Activated effector memory CD4-positive, alpha-beta T cell treated with Interleukin-2 at 50 U/mL for 16 hours (primary cell): ENCODE measurements around the gene PRDX2.
"Not testable (repeated sequence)": the region's sequence is repeated elsewhere in the genome, so short reads cannot be mapped to it uniquely, and the experiment has no call there.

Experiments used
- DNase-seq: peaks from one replicate; pipeline ENCODE4 v3.0.0-alpha.2; 2020

PRDX2 gene

GRCh38 chr19:12801466-12802266, at the start of gene PRDX2, which contains the start of gene THSD8:
PRDX2 (minus strand) TSS chr19:12801800; CDS start chr19:12801261, 539 bp downstream.
THSD8 (plus strand) TSS chr19:12802069; CDS start chr19:12802072, 3 bp downstream.
- peak; percentile 75 for DNase-seq

GRCh38 chr19:12847159-12848139, 45.8 kb upstream of the PRDX2 start:
- peak; percentile 67 for DNase-seq

- not testable (repeated sequence) for DNase-seq
These were observed 45.0 kb upstream of the PRDX2 start for GRCh38 chr19:12846613-12847012.

- no peak for DNase-seq
These were observed 42.6 kb upstream of the PRDX2 start for GRCh38 chr19:12843999-12844732.

GRCh38 chr19:12843328-12843727, 41.7 kb upstream of the PRDX2 start:
- no peak for DNase-seq

GRCh38 chr19:12842511-12842910, 40.9 kb upstream of the PRDX2 start:
- no peak for DNase-seq

GRCh38 chr19:12841094-12841493, 39.5 kb upstream of the PRDX2 start:
- DNase-seq: no peak

- DNase-seq: no peak
These were observed 38.8 kb upstream of the PRDX2 start for GRCh38 chr19:12840091-12841079.

- DNase-seq: no peak
These were observed 37.5 kb upstream of the PRDX2 start for GRCh38 chr19:12838886-12839756.

GRCh38 chr19:12838182-12838885, 36.7 kb upstream of the PRDX2 start, which contains the start of gene MAST1:
MAST1 (plus strand) TSS chr19:12838515; CDS start chr19:12838573, 58 bp downstream.
- peak; percentile 29 for DNase-seq

- DNase-seq: no peak
These were observed 35.6 kb upstream of the PRDX2 start for GRCh38 chr19:12837225-12837624.

- DNase-seq: no peak
These were observed 34.9 kb upstream of the PRDX2 start for GRCh38 chr19:12836529-12836863.

GRCh38 chr19:12834976-12835757, 33.6 kb upstream of the PRDX2 start:
- DNase-seq: no peak

GRCh38 chr19:12834566-12834943, 33.0 kb upstream of the PRDX2 start, which contains the start of gene RTBDN:
RTBDN (minus strand) TSS chr19:12834579; CDS start chr19:12829979, 4,600 bp downstream.
- no peak for DNase-seq

- no peak for DNase-seq
These were observed 32.4 kb upstream of the PRDX2 start for GRCh38 chr19:12833738-12834565.

GRCh38 chr19:12833418-12833737, 31.8 kb upstream of the PRDX2 start:
- DNase-seq: no peak

GRCh38 chr19:12828494-12828893, 26.9 kb upstream of the PRDX2 start:
- no peak for DNase-seq
